Skeletal muscle tissue (tissue), 4 donors: ENCODE measurements around the gene STARD5. TPM values are rescaled to one million over a fixed set of nuclear protein-coding genes. Genes with fewer than 3 reads are reported as not detected.
A peak's percentile ranks its signal among the peaks of the same experiment; 100 is the strongest.

ENCODE experiments used
- H3K27ac ChIP-seq: one replicate; pipeline ENCODE4 v1.7.0; 2013; ENCODE audit warnings: mild to moderate bottlenecking, low read depth, low read length, inconsistent platforms
- H3K27me3 ChIP-seq, 3 donors: one replicate each; pipeline ENCODE4 v1.7.0; 2013; ENCODE audit warnings: low read length in 3 of 3; ENCODE audit not compliant: control insufficient read depth in 3 of 3, insufficient read depth in 3 of 3
- H3K36me3 ChIP-seq, 3 donors: one replicate each; pipeline ENCODE4 v1.7.0; 2013; ENCODE audit warnings: low read length in 3 of 3; ENCODE audit not compliant: control insufficient read depth in 3 of 3, insufficient read depth in 3 of 3
- H3K4me1 ChIP-seq, 3 donors: one replicate each; pipeline ENCODE4 v1.7.0; 2013; ENCODE audit warnings: low read length in 3 of 3, mild to moderate bottlenecking in 3 of 3; ENCODE audit not compliant: control insufficient read depth in 3 of 3, insufficient read depth in 3 of 3
- H3K4me3 ChIP-seq, 3 donors: one replicate each; pipeline ENCODE4 v1.7.0; 2013; ENCODE audit warnings: low read length in 3 of 3
- H3K9ac ChIP-seq, 3 donors: one replicate each; pipeline ENCODE4 v1.7.0; 2013; ENCODE audit warnings: low read length in 3 of 3, mild to moderate bottlenecking in 3 of 3, moderate library complexity in 2 of 3, low read depth in 1 of 3
- H3K9me3 ChIP-seq, 3 donors: one replicate each; pipeline ENCODE4 v1.7.0; 2013; ENCODE audit warnings: low read length in 3 of 3; ENCODE audit not compliant: control insufficient read depth in 3 of 3
- total RNA-seq: library from RNA; depleted of rRNA; stranded (reverse); fragments of >200 nt; gene quantifications from one replicate; pipeline ENCODE4 v1.2.3, GENCODE V29; 2014
- donor health status: Osteomylitis.

The STARD5 gene
- total RNA-seq, 1 donor from 2014 or later = 2.1 TPM

DNA sequence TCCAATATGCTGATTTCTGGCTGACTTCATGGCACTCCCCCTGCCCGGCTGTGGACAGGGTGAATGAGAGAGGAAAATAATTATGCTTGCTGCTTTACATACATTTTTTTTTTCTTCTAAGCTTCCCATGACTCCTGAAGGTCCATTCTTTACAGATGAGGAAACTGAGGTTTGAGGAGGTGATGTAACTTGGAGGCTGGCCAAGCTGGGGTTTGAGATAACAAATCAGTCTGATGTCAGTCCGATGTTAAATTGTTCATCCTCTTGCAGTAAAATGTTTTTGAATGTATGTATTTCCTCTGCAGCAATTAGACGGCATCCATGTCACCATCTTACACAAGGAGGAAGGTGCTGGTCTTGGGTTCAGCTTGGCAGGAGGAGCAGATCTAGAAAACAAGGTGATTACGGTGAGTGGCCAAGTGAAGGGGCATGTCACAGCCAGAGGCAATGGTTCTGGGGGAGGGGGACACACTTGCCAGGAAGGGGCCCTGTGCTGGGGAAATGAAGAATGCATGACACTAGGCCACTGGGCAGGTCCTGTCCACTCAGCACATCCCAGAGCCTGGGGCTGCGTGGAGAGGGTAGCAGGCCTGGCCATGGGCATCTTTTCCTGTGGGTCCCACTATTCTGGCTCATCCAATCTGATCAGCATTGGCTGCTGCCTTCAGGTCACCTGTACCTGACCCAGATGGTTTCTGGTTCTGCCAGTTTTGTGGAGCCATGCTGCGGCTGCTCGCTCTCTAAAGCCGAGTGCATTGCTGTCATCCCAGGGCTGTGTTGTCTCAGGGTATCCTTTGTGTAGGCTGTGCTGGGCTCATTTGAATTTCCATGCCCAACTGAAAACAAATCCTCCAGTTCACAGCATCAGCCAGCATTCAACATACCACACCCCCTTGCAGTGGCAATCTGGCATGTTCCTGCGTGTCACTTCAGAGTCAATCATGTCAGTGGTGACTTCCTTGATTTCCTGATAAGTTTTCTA lies 20.4 kb downstream of the STARD5 start:
- Histone ChIP-seq H3K4me1 (peaks cover 3 to 16% (median 5%) of the 10 kb centered on the region in 3 donors), H3K9ac (no peak overlapping the region), H3K36me3 (peaks cover 10 to 29% (median 11%) of the 10 kb centered on the region in 3 donors), H3K27me3 (peaks cover 0 to 3% (median 2%) of the 10 kb centered on the region in 3 donors), H3K9me3 (no peaks in the 10 kb centered on the region), H3K4me3 (no peak overlapping the region), H3K27ac (peak overlapping the region; percentile 17)

GRCh38 chr15:81302701-81303109 lies 21.2 kb downstream of the STARD5 start:
- Histone ChIP-seq H3K4me3 (no peak overlapping the region), H3K27me3 (peaks cover 0 to 3% (median 2%) of the 10 kb centered on the region in 3 donors), H3K9ac (no peak overlapping the region), H3K9me3 (no peaks in the 10 kb centered on the region), H3K4me1 (peaks cover 3 to 19% (median 6%) of the 10 kb centered on the region in 3 donors), H3K27ac (peak overlapping the region; percentile 36), H3K36me3 (peaks cover 4 to 24% (median 11%) of the 10 kb centered on the region in 3 donors)

DNA sequence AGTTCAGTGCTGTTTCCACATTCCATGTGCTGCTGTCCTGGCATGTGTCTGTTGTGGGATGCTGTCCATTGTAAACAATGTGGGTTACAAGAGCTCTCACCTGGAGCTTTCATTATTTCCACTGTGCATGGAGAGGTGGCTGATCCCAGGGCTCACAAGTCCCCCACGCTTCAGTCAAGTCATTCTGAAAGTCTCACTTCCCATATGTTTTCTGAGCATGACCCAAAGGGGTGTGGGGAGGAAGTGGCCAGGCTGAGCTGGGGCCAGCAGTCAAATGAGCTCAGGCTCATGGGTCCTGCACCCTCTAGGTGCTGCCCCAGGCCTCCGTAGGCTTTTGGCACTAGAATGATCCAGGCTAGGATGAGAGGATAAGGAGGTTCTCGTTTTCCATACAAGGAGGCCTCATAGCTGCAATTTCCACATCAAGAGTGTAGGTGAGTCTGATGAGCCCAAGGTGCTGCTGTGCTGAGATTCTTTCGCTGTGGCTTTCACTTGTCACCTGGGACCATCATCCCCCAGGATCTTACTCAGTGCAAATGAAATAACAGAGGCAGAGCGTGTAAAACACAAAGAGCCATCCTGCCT lies 22.0 kb downstream of the STARD5 start:
- peaks cover 4 to 21% (median 9%) of the 10 kb centered on the region in 3 donors for H3K36me3 ChIP-seq
- no peaks in the 10 kb centered on the region for H3K9me3 ChIP-seq
- peak overlapping the region; percentile 36 for H3K27ac ChIP-seq
- peaks cover 3 to 25% (median 8%) of the 10 kb centered on the region in 3 donors for H3K4me1 ChIP-seq
- H3K27me3 ChIP-seq = peaks cover 0 to 3% (median 2%) of the 10 kb centered on the region in 3 donors
- H3K9ac ChIP-seq = no peak overlapping the region
- no peak overlapping the region for H3K4me3 ChIP-seq

GRCh38 chr15:81301385-81301784 lies 22.6 kb downstream of the STARD5 start:
- Histone ChIP-seq H3K9ac (no peak overlapping the region), H3K4me3 (no peak overlapping the region), H3K27ac (no peak overlapping the region), H3K9me3 (no peaks in the 10 kb centered on the region), H3K36me3 (peaks cover 4 to 21% (median 8%) of the 10 kb centered on the region in 3 donors), H3K4me1 (peaks cover 3 to 27% (median 13%) of the 10 kb centered on the region in 3 donors), H3K27me3 (peaks cover 0 to 7% (median 4%) of the 10 kb centered on the region in 3 donors)

GRCh38 chr15:81299630-81300273 lies 24.2 kb downstream of the STARD5 start:
- Histone ChIP-seq H3K9me3 (no peaks in the 10 kb centered on the region), H3K27me3 (peaks cover 0 to 7% (median 4%) of the 10 kb centered on the region in 3 donors), H3K4me1 (peaks cover 14 to 29% (median 23%) of the 10 kb centered on the region in 3 donors), H3K4me3 (no peak overlapping the region), H3K27ac (no peak overlapping the region), H3K36me3 (peaks cover 0 to 16% (median 2%) of the 10 kb centered on the region in 3 donors), H3K9ac (no peak overlapping the region)

DNA sequence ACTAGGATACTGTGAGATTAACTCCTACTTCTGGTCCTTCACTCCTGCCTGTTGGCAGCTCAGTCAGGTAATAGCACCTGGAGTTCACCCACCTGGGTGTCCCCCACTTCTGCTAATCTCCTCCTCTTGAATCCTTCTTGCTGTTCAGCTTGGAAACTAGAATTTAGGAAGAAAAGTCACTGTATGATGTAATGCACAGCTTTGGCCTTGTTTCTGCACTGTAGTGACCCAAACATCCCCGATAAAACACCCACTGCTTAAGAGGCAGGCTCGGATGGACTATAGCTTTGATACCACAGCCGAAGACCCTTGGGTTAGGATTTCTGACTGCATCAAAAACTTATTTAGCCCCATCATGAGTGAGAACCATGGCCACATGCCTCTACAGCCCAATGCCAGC lies 24.8 kb downstream of the STARD5 start:
- H3K9me3 ChIP-seq = no peaks in the 10 kb centered on the region
- H3K27me3 ChIP-seq = peaks cover 0 to 7% (median 4%) of the 10 kb centered on the region in 3 donors
- no peak overlapping the region for H3K9ac ChIP-seq
- peaks cover 0 to 16% (median 2%) of the 10 kb centered on the region in 3 donors for H3K36me3 ChIP-seq
- no peak overlapping the region for H3K4me3 ChIP-seq
- H3K4me1 ChIP-seq = peaks cover 17 to 34% (median 29%) of the 10 kb centered on the region in 3 donors
- no peak overlapping the region for H3K27ac ChIP-seq

GRCh38 chr15:81298611-81299010 lies 25.3 kb downstream of the STARD5 start:
- H3K4me3 ChIP-seq = peak overlapping the region in 2 of 3 donors; percentile 27 to 33
- peaks cover 0 to 16% (median 2%) of the 10 kb centered on the region in 3 donors for H3K36me3 ChIP-seq
- peaks cover 18 to 33% (median 30%) of the 10 kb centered on the region in 3 donors for H3K4me1 ChIP-seq
- H3K9me3 ChIP-seq = no peaks in the 10 kb centered on the region
- H3K27ac ChIP-seq = no peak overlapping the region
- H3K27me3 ChIP-seq = peaks cover 0 to 7% (median 4%) of the 10 kb centered on the region in 3 donors
- no peak overlapping the region for H3K9ac ChIP-seq

GRCh38 chr15:81297603-81298575 lies 26.1 kb downstream of the STARD5 start:
- H3K27ac ChIP-seq = peak overlapping the region; percentile 61
- H3K27me3 ChIP-seq = peaks cover 0 to 9% (median 4%) of the 10 kb centered on the region in 3 donors
- H3K4me3 ChIP-seq = peak overlapping the region; percentile 29 to 55 (median 48)
- peaks cover 18 to 28% (median 28%) of the 10 kb centered on the region in 3 donors for H3K4me1 ChIP-seq
- no peaks in the 10 kb centered on the region for H3K9me3 ChIP-seq
- peaks cover 0 to 12% (median 2%) of the 10 kb centered on the region in 3 donors for H3K36me3 ChIP-seq
- peak overlapping the region in 1 of 3 donors; percentile 3 for H3K9ac ChIP-seq
